ENCODE measurements around the gene AK9.
"Not testable (repeated sequence)": the region's sequence is repeated elsewhere in the genome, so short reads cannot be mapped to it uniquely, and the experiment has no call there.

AK9 gene

GRCh38 chr6:109696355-109696754 is 5.4 kb upstream of the AK9 start:
- no peak for DNase-seq (ENCODE audit: low read depth in 1 of 2, low spot score in 1 of 2)

GRCh38 chr6:109695468-109695867 is 4.5 kb upstream of the AK9 start:
- DNase-seq (ENCODE audit: low read depth in 1 of 2, low spot score in 1 of 2), result no peak

- no peak for DNase-seq (ENCODE audit: low read depth in 1 of 2, low spot score in 1 of 2)
These were observed 2.1 kb upstream of the AK9 start for GRCh38 chr6:109693111-109693510.

DNA sequence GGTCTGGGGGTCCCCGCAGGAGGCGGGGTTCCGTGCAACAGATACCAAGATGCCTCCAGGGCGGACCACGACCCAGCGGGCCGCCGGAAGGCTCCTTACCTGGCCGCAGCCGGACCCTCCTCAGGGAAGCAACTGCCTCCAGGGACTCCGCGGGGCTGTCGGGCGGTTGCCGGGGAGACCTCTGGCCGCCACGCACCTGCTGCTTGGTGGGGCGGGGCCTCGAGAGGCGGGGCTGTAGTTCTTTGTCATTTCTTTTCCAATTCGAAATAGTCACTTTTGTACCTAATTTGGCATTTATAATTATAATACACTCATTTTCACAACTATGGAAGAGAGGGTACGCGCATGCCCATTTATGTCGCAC is 647 bp downstream of the AK9 start:
- DNase-seq (ENCODE audit: low read depth in 1 of 2, low spot score in 1 of 2), result peak; percentile 33 to 42

DNA sequence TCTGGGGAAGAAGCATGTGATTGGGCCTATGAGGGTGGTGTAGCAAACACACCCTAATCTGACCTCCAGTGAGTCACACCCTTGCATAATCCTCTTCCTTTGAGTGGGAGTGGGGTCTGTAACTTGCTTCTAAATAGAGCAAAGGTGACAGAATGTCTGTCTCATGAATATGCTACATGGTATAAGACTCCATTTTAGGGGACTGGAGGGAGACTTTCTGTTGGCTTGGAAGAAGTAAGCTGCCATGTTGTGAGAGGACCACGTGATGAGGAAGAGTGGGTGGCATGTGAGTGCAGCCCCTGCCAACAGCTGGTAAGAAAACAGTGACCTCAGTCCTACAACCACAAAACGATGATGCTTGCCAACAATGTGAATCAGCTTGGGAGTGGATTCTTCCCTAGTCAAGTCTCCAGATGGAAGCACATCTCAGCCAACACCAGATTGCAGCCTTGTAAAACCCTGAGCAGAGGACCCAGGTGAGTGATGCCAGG is 3.7 kb downstream of the AK9 start:
- no peak for DNase-seq (ENCODE audit: low read depth in 1 of 2, low spot score in 1 of 2)

DNA sequence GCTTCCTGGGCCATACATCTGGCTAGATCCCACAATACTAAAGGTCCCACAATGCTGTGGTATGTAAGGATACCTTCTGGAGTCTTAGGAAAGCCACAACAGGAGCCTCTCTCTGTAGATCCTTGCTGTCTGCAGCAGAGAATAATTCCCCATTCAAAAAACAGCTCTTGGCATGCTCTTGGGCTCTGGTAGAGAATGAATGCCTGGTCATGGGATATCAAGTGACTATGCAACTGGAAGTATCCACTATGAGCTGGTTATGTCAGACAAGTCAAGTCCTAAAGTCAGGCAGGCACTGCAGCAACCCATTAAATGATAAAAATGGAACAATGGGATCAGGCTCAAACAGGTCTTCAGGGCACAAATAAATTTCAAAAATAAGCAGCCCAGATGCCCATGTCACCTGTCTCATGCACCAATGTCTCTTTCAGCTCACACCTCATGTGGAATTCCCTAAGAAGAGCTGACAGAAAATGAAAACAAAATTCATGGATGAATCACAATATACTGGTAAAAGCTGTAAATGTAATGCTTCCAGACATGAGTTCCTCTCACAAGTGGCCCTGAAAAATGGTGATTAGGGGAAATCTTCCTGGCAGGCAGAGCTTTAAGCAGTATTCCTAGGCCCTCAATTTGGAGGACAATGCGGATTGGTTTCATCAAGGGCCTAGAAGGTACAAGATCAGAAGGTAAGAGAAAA is 4.3 kb downstream of the AK9 start:
- no peak for DNase-seq (ENCODE audit: low read depth in 1 of 2, low spot score in 1 of 2)

- not testable (repeated sequence) for DNase-seq (ENCODE audit: low read depth in 1 of 2, low spot score in 1 of 2)
These were observed 12.1 kb downstream of the AK9 start for GRCh38 chr6:109678661-109679505.

- DNase-seq (ENCODE audit: low read depth in 1 of 2, low spot score in 1 of 2), result no peak
These were observed 12.8 kb downstream of the AK9 start for GRCh38 chr6:109678240-109678639.

GRCh38 chr6:109676724-109677123 is 14.3 kb downstream of the AK9 start:
- no peak for DNase-seq (ENCODE audit: low read depth in 1 of 2, low spot score in 1 of 2)

DNA sequence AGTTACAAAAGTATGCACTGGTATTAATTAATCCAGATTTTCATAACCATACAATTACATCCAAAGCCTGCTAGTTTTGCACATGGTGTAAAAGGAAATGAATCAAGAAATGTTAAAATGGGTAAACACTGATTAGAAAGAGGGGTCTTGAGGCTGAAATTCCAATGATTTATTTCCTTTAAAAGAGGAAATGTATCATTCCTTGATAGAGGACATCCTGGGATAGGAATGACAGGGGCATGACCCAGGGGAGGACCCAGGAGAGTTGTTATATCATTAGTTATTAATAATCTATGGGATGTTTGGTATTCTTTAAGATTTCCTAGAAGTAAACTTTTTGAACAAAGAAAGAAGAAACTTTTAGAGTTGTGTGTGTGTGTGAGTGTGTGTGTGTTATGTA is 18.2 kb downstream of the AK9 start:
- DNase-seq (ENCODE audit: low read depth in 1 of 2, low spot score in 1 of 2), result no peak

- no peak for DNase-seq (ENCODE audit: low read depth in 1 of 2, low spot score in 1 of 2)
These were observed 18.8 kb downstream of the AK9 start for GRCh38 chr6:109672175-109672574.

DNA sequence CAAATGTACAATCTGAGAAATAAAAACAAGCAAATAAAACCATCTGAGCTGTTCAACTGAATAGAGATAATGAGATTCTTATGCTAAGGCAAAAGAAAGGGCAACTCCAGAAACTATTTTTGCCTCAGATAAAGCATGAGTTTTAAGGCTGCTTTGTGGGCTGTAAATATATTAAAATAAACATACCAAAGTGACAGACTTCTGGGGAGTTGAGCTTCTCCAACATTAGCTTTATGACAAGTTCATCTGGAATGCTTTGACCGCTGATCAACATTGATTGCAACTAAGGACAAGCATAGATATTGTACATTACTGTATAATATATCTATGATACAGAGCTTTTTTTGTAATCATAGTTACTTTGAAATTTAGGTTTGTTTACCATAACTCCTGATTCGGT is 19.3 kb downstream of the AK9 start:
- DNase-seq (ENCODE audit: low read depth in 1 of 2, low spot score in 1 of 2), result no peak

- DNase-seq (ENCODE audit: low read depth in 1 of 2, low spot score in 1 of 2), result no peak
These were observed 21.2 kb downstream of the AK9 start for GRCh38 chr6:109669811-109670210.

DNA sequence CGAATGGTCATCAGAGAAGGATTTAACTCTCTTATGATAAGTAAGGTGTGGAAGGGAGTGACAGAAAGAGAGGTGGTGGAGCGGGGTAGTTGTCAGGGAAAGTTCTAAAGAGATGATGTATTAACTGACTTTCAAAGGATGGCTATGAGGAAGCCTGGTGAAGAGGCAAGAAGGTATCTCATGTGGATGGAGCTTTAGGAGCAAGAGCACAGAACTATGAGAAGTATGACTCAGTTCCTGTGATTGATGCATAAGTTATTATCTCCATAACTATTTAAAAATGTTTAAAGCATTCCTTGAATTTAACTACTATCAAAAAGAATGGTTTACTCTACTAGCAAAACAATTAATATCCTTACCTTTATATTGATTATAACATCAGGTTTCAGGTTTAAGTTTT is 28.8 kb downstream of the AK9 start:
- DNase-seq (ENCODE audit: low read depth in 1 of 2, low spot score in 1 of 2), result no peak

- no peak for DNase-seq (ENCODE audit: low read depth in 1 of 2, low spot score in 1 of 2)
These were observed 30.3 kb downstream of the AK9 start for GRCh38 chr6:109660526-109661320.

DNA sequence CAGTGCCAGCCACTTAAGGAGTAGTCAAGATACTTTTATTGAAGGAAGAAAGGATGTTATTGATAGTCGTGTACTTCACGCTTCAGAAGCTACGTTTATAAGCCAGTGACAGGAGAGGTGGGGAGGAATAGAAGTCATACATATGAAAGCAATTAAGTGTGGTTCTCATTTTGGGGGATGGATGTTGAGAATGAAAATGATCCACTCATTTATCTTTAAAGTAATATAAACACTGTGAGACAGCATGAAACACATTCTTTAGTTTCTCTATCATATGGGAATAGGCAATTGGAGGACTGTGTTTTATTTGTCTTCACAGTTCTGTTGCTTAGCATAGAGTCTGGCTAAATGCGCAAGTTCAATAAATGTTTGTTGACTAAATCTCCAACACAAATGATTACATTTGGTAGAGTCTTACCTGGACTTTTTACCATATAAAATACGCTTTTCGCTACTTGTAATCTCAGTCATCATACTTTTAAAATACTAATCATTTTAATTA is 35.2 kb downstream of the AK9 start:
- no peak for DNase-seq (ENCODE audit: low read depth in 1 of 2, low spot score in 1 of 2)

DNA sequence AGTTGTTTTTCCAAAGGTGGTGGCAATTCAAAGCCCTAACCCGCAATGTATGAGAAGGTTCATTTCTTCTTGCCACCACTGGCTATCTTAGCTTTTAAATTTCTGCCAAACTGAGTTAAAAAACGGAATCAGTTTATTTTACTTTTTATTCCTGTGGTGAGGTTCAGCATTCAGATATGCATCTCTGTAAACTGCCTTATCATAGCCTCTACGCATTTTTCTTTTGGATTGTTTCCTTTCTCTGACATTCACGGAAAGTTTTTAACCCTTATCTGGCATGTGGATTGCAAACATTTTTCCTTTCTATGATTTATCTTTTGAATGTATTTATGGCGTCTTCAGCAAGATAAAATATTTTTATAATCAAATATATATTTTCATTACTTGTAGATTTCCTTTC is 37.7 kb downstream of the AK9 start:
- DNase-seq (ENCODE audit: low read depth in 1 of 2, low spot score in 1 of 2), result no peak

GRCh38 chr6:109644131-109644530 is 46.9 kb downstream of the AK9 start:
- no peak for DNase-seq (ENCODE audit: low read depth in 1 of 2, low spot score in 1 of 2)

GRCh38 chr6:109632405-109632804 is 58.6 kb downstream of the AK9 start:
- DNase-seq (ENCODE audit: low read depth in 1 of 2, low spot score in 1 of 2), result no peak

DNA sequence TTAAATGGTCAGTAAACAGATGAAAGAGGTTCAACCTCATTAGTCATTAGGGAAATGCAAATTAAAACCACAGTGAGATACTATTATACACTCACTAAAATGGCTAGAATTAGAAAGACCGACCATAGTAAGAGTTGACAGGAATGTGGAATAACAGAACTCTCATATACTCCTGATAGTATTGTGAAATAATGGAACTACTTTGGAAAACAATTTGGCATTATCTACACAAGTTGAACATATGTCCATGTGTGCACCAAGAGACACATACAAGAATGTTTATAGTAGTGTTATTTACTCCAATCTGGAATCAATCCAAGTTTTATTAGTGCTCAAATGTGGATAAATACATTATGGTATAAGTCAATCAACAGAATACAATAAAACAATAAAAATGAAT is 59.6 kb downstream of the AK9 start:
- DNase-seq (ENCODE audit: low read depth in 1 of 2, low spot score in 1 of 2), result no peak

DNA sequence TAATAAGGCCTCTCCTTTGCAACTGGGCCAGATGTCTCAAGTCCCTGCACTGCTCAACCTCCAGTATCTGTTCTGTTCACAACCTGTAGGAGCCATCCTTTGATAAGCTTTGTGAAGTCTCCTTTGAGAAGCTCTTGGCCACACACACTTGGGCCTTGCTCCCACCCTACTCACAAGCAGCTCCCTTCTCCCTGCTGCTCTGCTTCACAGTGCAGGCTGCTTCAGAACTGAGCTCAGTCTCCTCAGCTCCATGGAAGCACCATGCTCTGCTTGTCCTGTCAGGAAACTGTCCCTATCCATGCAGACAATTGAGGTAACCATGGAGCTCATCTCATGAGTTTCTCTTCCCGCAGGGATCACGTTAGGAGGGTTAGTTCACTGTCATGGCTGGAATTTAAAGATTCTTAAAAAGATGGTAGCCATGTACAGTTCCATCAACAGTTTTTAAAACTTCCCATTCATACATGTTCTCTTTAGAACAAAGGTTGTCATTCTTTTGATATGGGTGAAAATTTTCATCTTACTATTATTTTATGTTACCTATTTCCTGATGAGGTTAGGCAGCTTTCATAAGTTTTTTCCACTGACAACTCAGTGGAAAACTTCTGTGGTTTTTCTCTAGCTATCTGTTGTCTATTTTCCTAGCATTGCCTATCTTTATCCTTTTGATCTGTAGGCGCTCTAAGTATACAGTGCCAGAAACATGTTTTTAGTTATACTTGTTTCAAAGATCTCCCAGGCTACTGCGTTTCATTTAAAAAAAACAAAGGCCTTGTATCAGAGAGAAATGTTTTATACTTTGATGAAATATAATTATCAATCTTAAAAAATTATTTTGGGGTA is 62.6 kb downstream of the AK9 start:
- no peak for DNase-seq (ENCODE audit: low read depth in 1 of 2, low spot score in 1 of 2)

Measured in activated T-helper 1 cell treated with anti-CD3 and anti-CD28 coated beads, Interleukin-2, amount 50 U/mL, for 16 hours (primary cell).